Thyroid gland (tissue), 4 donors: Measurements from ENCODE around the gene MAPKBP1. TPM values are rescaled to one million over a fixed set of nuclear protein-coding genes. Genes with fewer than 3 reads are reported as not detected.

ENCODE experiments used
- DNase-seq, 2 donors: peaks; one replicate each; pipeline ENCODE4 v3.0.0-alpha.2; 2019
- H3K27ac ChIP-seq, 3 donors: fragments of 200-600 bp; sonication (generic); 1 replicate in 2 of 3; 2 replicates in 1 of 3; pipeline ENCODE4 v1.5.1; 2016 to 2019; ENCODE audit warnings: mild to moderate bottlenecking in 1 of 3, moderate library complexity in 1 of 3
- H3K27me3 ChIP-seq: fragments of 200-600 bp; sonication (generic); one replicate; pipeline ENCODE4 v1.5.1; 2019
- H3K36me3 ChIP-seq, 2 donors: fragments of 200-600 bp; sonication (generic); one replicate each; pipeline ENCODE4 v1.5.1; 2016 to 2019
- H3K4me1 ChIP-seq, 2 donors: fragments of 200-600 bp; sonication (generic); one replicate each; pipeline ENCODE4 v1.5.1; 2017 to 2019
- H3K4me3 ChIP-seq, 3 donors: fragments of 200-600 bp; sonication (generic); replicated peaks in 1 of 3; 1 replicate in 2 of 3; 2 replicates in 1 of 3; pipeline ENCODE4 v1.5.1; 2016; ENCODE audit warnings: mild to moderate bottlenecking in 1 of 3
- H3K9me3 ChIP-seq: fragments of 200-600 bp; sonication (generic); one replicate; pipeline ENCODE4 v1.5.1; 2017
- CTCF ChIP-seq, 6 experiments: fragments of 200-600 bp in 3 of 6; fragments of 450-650 bp in 3 of 6; sonication (generic) in 3 of 6; IDR thresholded peaks; one replicate each; pipeline ENCODE4 v1.5.1; 2016 to 2019; ENCODE audit warnings: antibody characterized with exemption in 6 of 6, mild to moderate bottlenecking in 2 of 6, inconsistent platforms in 1 of 6, moderate library complexity in 1 of 6
- POLR2A ChIP-seq, 2 donors: fragments of 450-650 bp; IDR thresholded peaks; one replicate each; pipeline ENCODE4 v1.6.1; 2017; ENCODE audit warnings: antibody characterized with exemption in 2 of 2, mild to moderate bottlenecking in 2 of 2, moderate library complexity in 1 of 2
- WGBS, 2 donors: methylation state at CpG; one replicate each; pipeline ENCODE4 v1.1.5; 2017; 5-methylcytosine and 5-hydroxymethylcytosine counted together
- intact Hi-C: fragments of 100-400 bp; cut with DNase I; formaldehyde crosslinking; loops from one replicate; pipeline ENCODE4 v1.15.1; 2023
- total RNA-seq, 4 donors: library from RNA; depleted of rRNA; stranded (reverse); fragments of >200 nt; gene quantifications; one replicate each; pipeline ENCODE4 v1.2.3, GENCODE V29; 2016

The MAPKBP1 gene
- total RNA-seq, 4 donors from 2014 or later, result 25.4 to 40.5 (median 33.6) TPM

GRCh38 chr15:41836073-41836472, 61.8 kb downstream of the MAPKBP1 start:
- no peak for DNase-seq

GRCh38 chr15:41836713-41837454, 62.6 kb downstream of the MAPKBP1 start:
- Histone ChIP-seq H3K27ac (no peak overlapping the region), H3K4me1 (peaks cover 26 to 30% of the 10 kb centered on the region in 2 donors)
- WGBS, 2 donors, result 75 to 85% methylated on average over 13 to 23 of the region's 23 CpGs

More at GRCh38 chr15:41836073-41836472, 61.8 kb downstream of the MAPKBP1 start:
- H3K4me1 ChIP-seq, result peaks cover 26 to 30% of the 10 kb centered on the region in 2 donors
- intact Hi-C loops, result no loop called here
- WGBS, 2 donors, result 73 to 97% methylated on average over 6 of the region's 6 CpGs
- H3K4me3 ChIP-seq, result no peak overlapping the region
- no peak overlapping the region for H3K27ac ChIP-seq
- H3K36me3 ChIP-seq, result peaks cover 0 to 6% of the 10 kb centered on the region in 2 donors
- no peaks in the 10 kb centered on the region for H3K27me3 ChIP-seq
- TF ChIP-seq CTCF (IDR thresholded peaks at IDR 0.05) (no peak), POLR2A (IDR thresholded peaks at IDR 0.05) (no peak)
- H3K9me3 ChIP-seq, result no peaks in the 10 kb centered on the region

GRCh38 chr15:41838400-41838897, 64.2 kb downstream of the MAPKBP1 start, which contains the start of gene PLA2G4B:
TSS of gene PLA2G4B (plus strand) at chr15:41838847. CDS start at chr15:41838914, 67 bp downstream.
- intact Hi-C loops, result no loop called here
- Histone ChIP-seq H3K27ac (peak within 1 kb of the TSS; percentile 54 to 67 (median 55)), H3K4me1 (peaks cover 14 to 17% of the 10 kb centered on the region in 2 donors), H3K36me3 (peaks cover 0 to 7% of the 10 kb centered on the region in 2 donors), H3K27me3 (no peaks in the 10 kb centered on the region), H3K9me3 (no peaks in the 10 kb centered on the region), H3K4me3 (no peak within 1 kb of the TSS)
- WGBS, 2 donors, result 16 to 66% methylated on average over 3 to 4 of the region's 6 CpGs
- DNase-seq, result peak; percentile 93 to 95
- TF ChIP-seq POLR2A (IDR thresholded peaks at IDR 0.05) (no peak), CTCF (IDR thresholded peaks at IDR 0.05) (no peak)

More at GRCh38 chr15:41836713-41837454, 62.6 kb downstream of the MAPKBP1 start:
- intact Hi-C loops, result no loop called here
- peaks cover 0 to 7% of the 10 kb centered on the region in 2 donors for H3K36me3 ChIP-seq
- no peaks in the 10 kb centered on the region for H3K9me3 ChIP-seq
- no peak for TF ChIP-seq POLR2A (IDR thresholded peaks at IDR 0.05)
- no peak for TF ChIP-seq CTCF (IDR thresholded peaks at IDR 0.05)
- no peak overlapping the region for H3K4me3 ChIP-seq
- DNase-seq, result peak; percentile 63 to 66
- H3K27me3 ChIP-seq, result no peaks in the 10 kb centered on the region

GRCh38 chr15:41839781-41840491, 65.7 kb downstream of the MAPKBP1 start:
- no peak for TF ChIP-seq CTCF (IDR thresholded peaks at IDR 0.05)
- TF ChIP-seq POLR2A (IDR thresholded peaks at IDR 0.05), result no peak
- intact Hi-C loops, result no loop called here
- peaks cover 14 to 17% of the 10 kb centered on the region in 2 donors for H3K4me1 ChIP-seq
- no peaks in the 10 kb centered on the region for H3K27me3 ChIP-seq
- no peak for DNase-seq
- H3K27ac ChIP-seq, result no peak overlapping the region
- 86 to 95% methylated on average over 13 to 16 of the region's 16 CpGs for WGBS, 2 donors
- no peak overlapping the region for H3K4me3 ChIP-seq
- H3K36me3 ChIP-seq, result peaks cover 6 to 17% of the 10 kb centered on the region in 2 donors
- H3K9me3 ChIP-seq, result no peaks in the 10 kb centered on the region
